Spleen (tissue), 7 donors: ENCODE measurements around the gene ACOT11.

Experiments
- POLR2A ChIP-seq, 3 donors: fragments of 450-650 bp; IDR thresholded peaks; one replicate each; pipeline ENCODE4 v1.5.1; 2017; ENCODE audit warnings: antibody characterized with exemption in 3 of 3, mild to moderate bottlenecking in 1 of 3
- TF ChIP-seq, protein P1 (sequence below), 11 experiments: fragments of 200-600 bp in 7 of 11; fragments of 450-650 bp in 4 of 11; sonication (generic) in 4 of 11; IDR thresholded peaks in 8 of 11; conservative IDR thresholded peaks in 3 of 11; 1 replicate in 7 of 11; 2 replicates in 4 of 11; pipeline versions ENCODE4 v1.4.0 to v1.8.0; 2016 to 2021; ENCODE audit warnings: antibody characterized with exemption in 11 of 11, inconsistent platforms in 4 of 11, mild to moderate bottlenecking in 1 of 11
- donor health status: DM: no; HTN: no; CAD: no; lungs with moderate emphysema.
- donor health status: DM: no; HTN: no; CAD: no.
- donor health status: DM: no; HTN: no; CAD: no.

DNA sequence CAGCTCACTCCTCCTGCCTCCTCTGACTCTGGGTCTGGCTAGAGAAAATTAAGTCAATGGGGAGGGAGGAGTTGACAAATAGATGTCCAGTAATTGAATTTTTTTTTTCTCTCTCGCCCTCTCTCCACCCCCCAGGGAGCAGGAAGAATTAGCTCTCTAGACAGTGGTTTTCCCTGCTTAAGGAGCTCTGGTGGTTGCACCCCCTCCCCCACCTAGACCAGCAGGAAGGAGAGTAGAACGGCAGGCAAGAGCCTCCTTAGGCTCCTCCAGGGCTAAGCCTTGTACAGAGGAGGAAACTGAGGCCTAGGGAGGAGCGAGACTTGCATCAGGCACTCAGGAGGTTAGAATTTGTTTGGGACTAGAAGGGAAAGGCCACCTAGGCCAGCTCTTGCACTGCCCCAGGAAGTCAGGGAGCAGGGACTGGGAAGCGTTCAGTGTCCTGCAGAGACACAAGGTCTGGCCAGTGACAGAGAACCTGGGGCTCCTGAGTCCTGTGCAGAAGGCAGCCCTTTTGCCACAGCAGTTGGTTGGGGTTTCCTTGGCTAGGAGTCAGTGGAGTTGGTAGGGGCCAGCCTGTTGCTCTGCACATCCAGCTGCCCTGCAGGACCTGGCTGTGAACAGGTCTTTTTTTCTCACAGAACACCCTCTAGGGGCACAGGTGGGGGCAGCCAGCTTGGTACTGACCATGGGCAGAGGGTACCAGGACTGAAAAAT lies 49.5 kb upstream of the ACOT11 start:
- TF ChIP-seq, protein P1, sequence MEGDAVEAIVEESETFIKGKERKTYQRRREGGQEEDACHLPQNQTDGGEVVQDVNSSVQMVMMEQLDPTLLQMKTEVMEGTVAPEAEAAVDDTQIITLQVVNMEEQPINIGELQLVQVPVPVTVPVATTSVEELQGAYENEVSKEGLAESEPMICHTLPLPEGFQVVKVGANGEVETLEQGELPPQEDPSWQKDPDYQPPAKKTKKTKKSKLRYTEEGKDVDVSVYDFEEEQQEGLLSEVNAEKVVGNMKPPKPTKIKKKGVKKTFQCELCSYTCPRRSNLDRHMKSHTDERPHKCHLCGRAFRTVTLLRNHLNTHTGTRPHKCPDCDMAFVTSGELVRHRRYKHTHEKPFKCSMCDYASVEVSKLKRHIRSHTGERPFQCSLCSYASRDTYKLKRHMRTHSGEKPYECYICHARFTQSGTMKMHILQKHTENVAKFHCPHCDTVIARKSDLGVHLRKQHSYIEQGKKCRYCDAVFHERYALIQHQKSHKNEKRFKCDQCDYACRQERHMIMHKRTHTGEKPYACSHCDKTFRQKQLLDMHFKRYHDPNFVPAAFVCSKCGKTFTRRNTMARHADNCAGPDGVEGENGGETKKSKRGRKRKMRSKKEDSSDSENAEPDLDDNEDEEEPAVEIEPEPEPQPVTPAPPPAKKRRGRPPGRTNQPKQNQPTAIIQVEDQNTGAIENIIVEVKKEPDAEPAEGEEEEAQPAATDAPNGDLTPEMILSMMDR (IDR thresholded peaks at IDR 0.05 in 8 of 11, conservative IDR thresholded peaks at IDR 0.05 in 3 of 11): no peak
- no peak for TF ChIP-seq POLR2A (IDR thresholded peaks at IDR 0.05)
